ENCODE results near the gene TNFRSF13B. TPM values are rescaled to one million over a fixed set of nuclear protein-coding genes. Genes with fewer than 3 reads are reported as not detected.
"Not testable (repeated sequence)": the region's sequence is repeated elsewhere in the genome, so short reads cannot be mapped to it uniquely, and the experiment has no call there.

TNFRSF13B gene
- polyA plus RNA-seq, 1 donor (not counting 4 experiments of a cell fraction or from before 2014, with no cell fraction given) = not detected

DNA sequence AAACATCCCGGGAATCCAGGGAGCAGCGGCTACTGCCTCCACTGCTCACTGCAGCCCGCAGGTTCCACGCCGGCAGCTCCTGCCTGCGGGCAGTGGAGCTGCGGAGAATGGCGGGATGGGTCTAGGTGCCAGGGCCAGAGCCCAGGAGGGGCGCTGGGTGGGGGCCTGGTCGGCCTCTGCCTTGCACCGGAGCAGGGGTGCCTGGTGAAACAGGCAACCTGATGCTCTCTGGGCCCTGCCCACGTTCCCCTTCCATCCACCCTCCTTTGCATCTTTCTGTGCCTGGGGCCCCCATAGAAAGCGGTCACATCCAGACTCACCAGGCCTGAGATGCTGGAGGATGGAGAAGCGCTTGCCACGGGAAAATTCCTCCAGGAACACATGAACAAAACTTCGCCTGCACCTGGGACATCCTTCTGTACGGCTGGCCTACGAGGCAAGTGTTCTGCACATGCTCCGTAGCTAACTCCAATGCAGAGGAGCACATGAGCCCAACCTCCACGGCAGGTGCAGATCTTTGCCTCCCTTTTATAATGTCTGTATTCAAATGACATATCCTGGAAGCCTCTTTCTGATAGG, 79.0 kb downstream of the TNFRSF13B start:
- H3K9me3 ChIP-seq (ENCODE audit: control insufficient read depth, low read depth, low read length); H3K4me2 ChIP-seq (ENCODE audit: control insufficient read depth, extremely low read depth, insufficient read depth, low read depth, low read length); H3K4me1 ChIP-seq (ENCODE audit: control insufficient read depth, extremely low read depth, insufficient read depth, low read length); H3K36me3 ChIP-seq (ENCODE audit: control insufficient read depth in 2 of 2, extremely low read depth in 1 of 2, insufficient read depth in 2 of 2, low read length in 2 of 2); H4K20me1 ChIP-seq (ENCODE audit: control insufficient read depth, extremely low read depth, insufficient read depth, low read length); H3K27ac ChIP-seq (ENCODE audit: control insufficient read depth, insufficient read depth, low read length); H3K9ac ChIP-seq (ENCODE audit: control insufficient read depth, extremely low read depth, insufficient read depth, low read length); DNase-seq (ENCODE audit: low read depth, low spot score); FAIRE-seq; dilution Hi-C loops (cut with MboI; ENCODE audit: extremely low pct_ligation_motif_present, low sequenced_read_pairs); H3K4me3 ChIP-seq (ENCODE audit: control insufficient read depth in 2 of 3, extremely low read depth in 1 of 3, insufficient read depth in 2 of 3, low read depth in 1 of 3, low read length in 3 of 3); H3K79me2 ChIP-seq (ENCODE audit: control insufficient read depth, insufficient read depth, low read length); H3K27me3 ChIP-seq (ENCODE audit: control insufficient read depth, extremely low read depth, insufficient read depth, low read length); H2AFZ ChIP-seq (ENCODE audit: control insufficient read depth, low read length); H3K9me1 ChIP-seq (ENCODE audit: control insufficient read depth, extremely low read depth, insufficient read depth, low read length): not testable (repeated sequence)

GRCh38 chr17:16889088-16889465, 82.8 kb downstream of the TNFRSF13B start:
- FAIRE-seq (no peak), DNase-seq (ENCODE audit: low read depth, low spot score) (no peak)
- Histone ChIP-seq H3K9me1 (ENCODE audit: control insufficient read depth, extremely low read depth, insufficient read depth, low read length) (no peaks in the 10 kb centered on the region), H3K4me1 (ENCODE audit: control insufficient read depth, extremely low read depth, insufficient read depth, low read length) (no peaks in the 10 kb centered on the region), H3K4me3 (ENCODE audit: control insufficient read depth in 2 of 3, extremely low read depth in 1 of 3, insufficient read depth in 2 of 3, low read depth in 1 of 3, low read length in 3 of 3) (no peak overlapping the region), H2AFZ (ENCODE audit: control insufficient read depth, low read length) (no peak overlapping the region), H3K4me2 (ENCODE audit: control insufficient read depth, extremely low read depth, insufficient read depth, low read depth, low read length) (no peak overlapping the region), H3K9ac (ENCODE audit: control insufficient read depth, extremely low read depth, insufficient read depth, low read length) (no peak overlapping the region), H3K36me3 (ENCODE audit: control insufficient read depth in 2 of 2, extremely low read depth in 1 of 2, insufficient read depth in 2 of 2, low read length in 2 of 2) (no peaks in the 10 kb centered on the region), H3K9me3 (ENCODE audit: control insufficient read depth, low read depth, low read length) (no peaks in the 10 kb centered on the region), H3K27me3 (ENCODE audit: control insufficient read depth, extremely low read depth, insufficient read depth, low read length) (no peaks in the 10 kb centered on the region), H4K20me1 (ENCODE audit: control insufficient read depth, extremely low read depth, insufficient read depth, low read length) (no peaks in the 10 kb centered on the region), H3K27ac (ENCODE audit: control insufficient read depth, insufficient read depth, low read length) (no peak overlapping the region), H3K79me2 (ENCODE audit: control insufficient read depth, insufficient read depth, low read length) (no peaks in the 10 kb centered on the region)
- no peak for TF ChIP-seq EZH2 (IDR thresholded peaks at IDR 0.05; ENCODE audit: low read length)
- TF ChIP-seq, protein P1, sequence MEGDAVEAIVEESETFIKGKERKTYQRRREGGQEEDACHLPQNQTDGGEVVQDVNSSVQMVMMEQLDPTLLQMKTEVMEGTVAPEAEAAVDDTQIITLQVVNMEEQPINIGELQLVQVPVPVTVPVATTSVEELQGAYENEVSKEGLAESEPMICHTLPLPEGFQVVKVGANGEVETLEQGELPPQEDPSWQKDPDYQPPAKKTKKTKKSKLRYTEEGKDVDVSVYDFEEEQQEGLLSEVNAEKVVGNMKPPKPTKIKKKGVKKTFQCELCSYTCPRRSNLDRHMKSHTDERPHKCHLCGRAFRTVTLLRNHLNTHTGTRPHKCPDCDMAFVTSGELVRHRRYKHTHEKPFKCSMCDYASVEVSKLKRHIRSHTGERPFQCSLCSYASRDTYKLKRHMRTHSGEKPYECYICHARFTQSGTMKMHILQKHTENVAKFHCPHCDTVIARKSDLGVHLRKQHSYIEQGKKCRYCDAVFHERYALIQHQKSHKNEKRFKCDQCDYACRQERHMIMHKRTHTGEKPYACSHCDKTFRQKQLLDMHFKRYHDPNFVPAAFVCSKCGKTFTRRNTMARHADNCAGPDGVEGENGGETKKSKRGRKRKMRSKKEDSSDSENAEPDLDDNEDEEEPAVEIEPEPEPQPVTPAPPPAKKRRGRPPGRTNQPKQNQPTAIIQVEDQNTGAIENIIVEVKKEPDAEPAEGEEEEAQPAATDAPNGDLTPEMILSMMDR (optimal IDR thresholded peaks at IDR 0.05 in 1 of 3, IDR thresholded peaks at IDR 0.05 in 1 of 3, conservative IDR thresholded peaks at IDR 0.05 in 1 of 3; ENCODE audit: extremely low read depth in 1 of 3, insufficient read depth in 2 of 3, low read length in 3 of 3) = no peak
- dilution Hi-C loops (cut with MboI; ENCODE audit: extremely low pct_ligation_motif_present, low sequenced_read_pairs) = no loop called here

Small RNA genes lying within 50 kb of the gene (small RNA-seq; reads per million reads assigned to genes)
- gene AL353996.1 (ENCODE audit: insufficient read length in 3 of 3, low read depth in 3 of 3, low replicate concordance in 1 of 3) = 0 reads per million in 3 experiments

Other genes starting within 250 kb of the TNFRSF13B start
- gene MPRIP, start 70.3 kb upstream of the TNFRSF13B start, polyA plus RNA-seq = 76.4 to 113 TPM (median 93.2 TPM) in 3 replicates
- 0.99 to 1.6 TPM (median 1.2 TPM) in 3 replicates for gene PLD6, start 234.2 kb upstream of the TNFRSF13B start, polyA plus RNA-seq